ENCODE measurements around the gene LSMEM2. TPM values are rescaled to one million over a fixed set of nuclear protein-coding genes. Genes with fewer than 3 reads are reported as not detected.

Gene LSMEM2
- total RNA-seq, 1 experiment from 2014 or later = 0.57 TPM

GRCh38 chr3:50268703-50269451 lies 10.0 kb upstream of the LSMEM2 start, which contains the start of gene SEMA3B:
Gene SEMA3B (plus strand): TSS chr3:50269147. CDS start chr3:50269241, 94 bp downstream.
- Mint-ChIP-seq H3K9me3 (no peaks in the 10 kb centered on the region), H3K27me3 (ENCODE audit: low read depth) (peaks cover 11% of the 10 kb centered on the region), H3K36me3 (no peaks in the 10 kb centered on the region), H3K4me3 (no peak within 1 kb of the TSS), H3K27ac (no peak within 1 kb of the TSS), H3K4me1 (peaks cover 49% of the 10 kb centered on the region)
- DNase-seq (ENCODE audit: low spot score) = no peak
- CTCF ChIA-PET = interaction anchor here (0.5 to 12.5 kb wide), 7 partner anchors 9 to 75 kb away, joined by 3 to 145 read pairs (median 4); partner anchors contain the start of gene GNAT1
- no peak for ATAC-seq
- POLR2A ChIA-PET = interaction anchor here (1.0 to 1.5 kb wide), 3 partner anchors 9 to 74 kb away, joined by 4 to 5 read pairs (median 4); no protein-coding TSS in a partner anchor
- no peak for TF ChIP-seq ETV6 (CRISPR knock-in tag; IDR thresholded peaks at IDR 0.05)
- TF ChIP-seq FOXP1 (CRISPR knock-in tag; IDR thresholded peaks at IDR 0.05; ENCODE audit: borderline replicate concordance) = 0 out of 2 replicates have a peak, but pooled peaks have one; percentile 28

DNA sequence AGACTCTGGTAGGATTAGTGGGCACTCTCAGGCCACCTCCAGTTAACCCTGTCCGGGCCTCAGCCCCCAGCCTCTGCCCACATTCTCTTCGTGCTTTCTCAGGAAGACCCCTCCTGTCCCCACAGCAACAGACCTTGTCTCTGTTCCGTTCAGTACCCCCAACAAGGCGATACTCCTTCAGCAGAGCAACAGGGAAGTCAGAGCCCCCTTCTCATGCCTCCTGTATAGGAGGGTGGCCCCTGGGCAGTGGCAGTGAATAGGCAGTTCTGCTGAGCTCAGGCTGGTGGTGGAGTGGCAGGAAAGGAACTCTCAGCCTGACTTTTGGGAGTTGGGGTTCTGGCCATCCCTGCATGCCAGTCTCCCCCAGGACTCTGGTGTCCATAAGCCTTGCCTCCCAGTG lies 9.4 kb upstream of the LSMEM2 start:
- no peak for DNase-seq (ENCODE audit: low spot score)
- no peak overlapping the region for H3K4me3 Mint-ChIP-seq
- CTCF ChIA-PET = interaction anchor here (0.6 to 12.5 kb wide), 6 partner anchors 10 to 76 kb away, joined by 3 to 145 read pairs (median 6); partner anchors contain the start of gene GNAT1
- TF ChIP-seq EMX1 (CRISPR knock-in tag; IDR thresholded peaks at IDR 0.05) (no peak), ELF4 (CRISPR knock-in tag; IDR thresholded peaks at IDR 0.05; ENCODE audit: low read depth) (no peak), STAT6 (CRISPR knock-in tag; conservative IDR thresholded peaks at IDR 0.05; ENCODE audit: low read depth) (no peak), NFE2L1 (CRISPR knock-in tag; IDR thresholded peaks at IDR 0.05) (no peak), ZNF396 (CRISPR knock-in tag; IDR thresholded peaks at IDR 0.05; ENCODE audit: borderline replicate concordance) (no peak), TEAD1 (CRISPR knock-in tag; IDR thresholded peaks at IDR 0.05) (no peak), E2F5 (CRISPR knock-in tag; IDR thresholded peaks at IDR 0.05) (no peak), ZNF138 (CRISPR knock-in tag; conservative IDR thresholded peaks at IDR 0.05) (no peak), IRF2 (CRISPR knock-in tag; IDR thresholded peaks at IDR 0.05; ENCODE audit: borderline replicate concordance, low read depth) (no peak), ATF6 (CRISPR knock-in tag; IDR thresholded peaks at IDR 0.05) (no peak), CREB1 (CRISPR knock-in tag; IDR thresholded peaks at IDR 0.05) (no peak)
- TF ChIP-seq, protein P1, sequence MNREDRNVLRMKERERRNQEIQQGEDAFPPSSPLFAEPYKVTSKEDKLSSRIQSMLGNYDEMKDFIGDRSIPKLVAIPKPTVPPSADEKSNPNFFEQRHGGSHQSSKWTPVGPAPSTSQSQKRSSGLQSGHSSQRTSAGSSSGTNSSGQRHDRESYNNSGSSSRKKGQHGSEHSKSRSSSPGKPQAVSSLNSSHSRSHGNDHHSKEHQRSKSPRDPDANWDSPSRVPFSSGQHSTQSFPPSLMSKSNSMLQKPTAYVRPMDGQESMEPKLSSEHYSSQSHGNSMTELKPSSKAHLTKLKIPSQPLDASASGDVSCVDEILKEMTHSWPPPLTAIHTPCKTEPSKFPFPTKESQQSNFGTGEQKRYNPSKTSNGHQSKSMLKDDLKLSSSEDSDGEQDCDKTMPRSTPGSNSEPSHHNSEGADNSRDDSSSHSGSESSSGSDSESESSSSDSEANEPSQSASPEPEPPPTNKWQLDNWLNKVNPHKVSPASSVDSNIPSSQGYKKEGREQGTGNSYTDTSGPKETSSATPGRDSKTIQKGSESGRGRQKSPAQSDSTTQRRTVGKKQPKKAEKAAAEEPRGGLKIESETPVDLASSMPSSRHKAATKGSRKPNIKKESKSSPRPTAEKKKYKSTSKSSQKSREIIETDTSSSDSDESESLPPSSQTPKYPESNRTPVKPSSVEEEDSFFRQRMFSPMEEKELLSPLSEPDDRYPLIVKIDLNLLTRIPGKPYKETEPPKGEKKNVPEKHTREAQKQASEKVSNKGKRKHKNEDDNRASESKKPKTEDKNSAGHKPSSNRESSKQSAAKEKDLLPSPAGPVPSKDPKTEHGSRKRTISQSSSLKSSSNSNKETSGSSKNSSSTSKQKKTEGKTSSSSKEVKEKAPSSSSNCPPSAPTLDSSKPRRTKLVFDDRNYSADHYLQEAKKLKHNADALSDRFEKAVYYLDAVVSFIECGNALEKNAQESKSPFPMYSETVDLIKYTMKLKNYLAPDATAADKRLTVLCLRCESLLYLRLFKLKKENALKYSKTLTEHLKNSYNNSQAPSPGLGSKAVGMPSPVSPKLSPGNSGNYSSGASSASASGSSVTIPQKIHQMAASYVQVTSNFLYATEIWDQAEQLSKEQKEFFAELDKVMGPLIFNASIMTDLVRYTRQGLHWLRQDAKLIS (CRISPR knock-in tag; IDR thresholded peaks at IDR 0.05; ENCODE audit: borderline replicate concordance) = no peak
- TF ChIP-seq, protein P2, sequence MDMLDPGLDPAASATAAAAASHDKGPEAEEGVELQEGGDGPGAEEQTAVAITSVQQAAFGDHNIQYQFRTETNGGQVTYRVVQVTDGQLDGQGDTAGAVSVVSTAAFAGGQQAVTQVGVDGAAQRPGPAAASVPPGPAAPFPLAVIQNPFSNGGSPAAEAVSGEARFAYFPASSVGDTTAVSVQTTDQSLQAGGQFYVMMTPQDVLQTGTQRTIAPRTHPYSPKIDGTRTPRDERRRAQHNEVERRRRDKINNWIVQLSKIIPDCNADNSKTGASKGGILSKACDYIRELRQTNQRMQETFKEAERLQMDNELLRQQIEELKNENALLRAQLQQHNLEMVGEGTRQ (CRISPR knock-in tag; IDR thresholded peaks at IDR 0.05) = no peak
- TF ChIP-seq, protein P3, sequence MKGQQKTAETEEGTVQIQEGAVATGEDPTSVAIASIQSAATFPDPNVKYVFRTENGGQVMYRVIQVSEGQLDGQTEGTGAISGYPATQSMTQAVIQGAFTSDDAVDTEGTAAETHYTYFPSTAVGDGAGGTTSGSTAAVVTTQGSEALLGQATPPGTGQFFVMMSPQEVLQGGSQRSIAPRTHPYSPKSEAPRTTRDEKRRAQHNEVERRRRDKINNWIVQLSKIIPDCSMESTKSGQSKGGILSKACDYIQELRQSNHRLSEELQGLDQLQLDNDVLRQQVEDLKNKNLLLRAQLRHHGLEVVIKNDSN (CRISPR knock-in tag; IDR thresholded peaks at IDR 0.05) = no peak
- no peaks in the 10 kb centered on the region for H3K36me3 Mint-ChIP-seq
- peaks cover 17% of the 10 kb centered on the region for H3K27me3 Mint-ChIP-seq (ENCODE audit: low read depth)
- no peaks in the 10 kb centered on the region for H3K9me3 Mint-ChIP-seq
- peaks cover 50% of the 10 kb centered on the region for H3K4me1 Mint-ChIP-seq
- ATAC-seq = no peak
- H3K27ac Mint-ChIP-seq = no peak overlapping the region
- POLR2A ChIA-PET = interaction anchor here (1.0 to 1.5 kb wide), 3 partner anchors 10 to 75 kb away, joined by 4 to 5 read pairs (median 4); no protein-coding TSS in a partner anchor

All from WTC11 (cell line).